PFSK-1 (cell line): ENCODE measurements around the gene BAK1.

ENCODE experiments used
- FOXP2 ChIP-seq: optimal IDR thresholded peaks from 2 replicates; pipeline ENCODE3; 2011; ENCODE audit warnings: borderline replicate concordance, control low read depth, inconsistent platforms; ENCODE audit not compliant: insufficient read depth; ENCODE audit errors: extremely low read length, extremely low read depth
- POLR2AphosphoS5 ChIP-seq: IDR thresholded peaks from 2 replicates; pipeline ENCODE4 v1.6.1; 2012; ENCODE audit warnings: low read depth, mild to moderate bottlenecking, control low read depth, low read length, moderate library complexity
- REST ChIP-seq, 2 experiments: IDR thresholded peaks; 2 replicates each; pipeline versions ENCODE4 v1.6.1 to v1.8.0; 2011 to 2012; ENCODE audit warnings: low read depth in 2 of 2, low read length in 2 of 2, control low read depth in 1 of 2, inconsistent platforms in 1 of 2, mild to moderate bottlenecking in 1 of 2, moderate library complexity in 1 of 2; ENCODE audit not compliant: insufficient read depth in 1 of 2
- SIN3A ChIP-seq: IDR thresholded peaks from 2 replicates; pipeline ENCODE4 v1.6.1; 2012; ENCODE audit warnings: mild to moderate bottlenecking, low read length, moderate library complexity, borderline replicate concordance; ENCODE audit not compliant: insufficient read depth
- TAF1 ChIP-seq: IDR thresholded peaks from 2 replicates; pipeline ENCODE4 v1.6.1; 2012; ENCODE audit warnings: low read length, control low read depth, borderline replicate concordance; ENCODE audit not compliant: insufficient read depth

BAK1 gene

GRCh38 chr6:33588894-33589293 is 8.8 kb upstream of the BAK1 start:
- TF ChIP-seq SIN3A (no peak), POLR2AphosphoS5 (no peak), REST (IDR thresholded peaks at IDR 0.05; ENCODE audit: insufficient read depth in 1 of 2, low read depth in 2 of 2, low read length in 2 of 2) (no peak), FOXP2 (no peak), TAF1 (no peak)

DNA sequence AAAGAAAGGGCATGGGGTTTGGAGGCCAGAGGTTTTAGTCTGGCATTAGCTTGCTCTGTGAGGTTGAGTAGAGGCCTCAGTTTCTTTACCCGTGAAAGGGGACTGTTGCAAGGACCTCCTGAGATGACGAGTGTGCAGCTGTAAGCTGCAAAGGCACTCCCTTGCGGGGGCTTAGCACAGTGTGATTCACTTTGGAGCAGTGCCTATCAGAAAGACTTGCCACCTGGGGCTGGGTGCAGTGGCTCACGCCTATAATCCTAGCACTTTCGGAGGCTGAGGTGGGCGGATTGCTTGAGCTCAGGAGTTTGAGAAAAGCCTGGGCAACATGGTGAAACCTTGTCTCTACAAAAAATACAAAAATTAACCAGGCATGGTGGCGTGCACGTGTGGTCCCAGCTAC is 7.5 kb upstream of the BAK1 start:
- TF ChIP-seq TAF1 (no peak), REST (IDR thresholded peaks at IDR 0.05; ENCODE audit: insufficient read depth in 1 of 2, low read depth in 2 of 2, low read length in 2 of 2) (no peak), FOXP2 (no peak), POLR2AphosphoS5 (no peak)

GRCh38 chr6:33586108-33586640 is 6.1 kb upstream of the BAK1 start:
- TF ChIP-seq FOXP2 (no peak), POLR2AphosphoS5 (no peak), SIN3A (no peak), REST (IDR thresholded peaks at IDR 0.05; ENCODE audit: insufficient read depth in 1 of 2, low read depth in 2 of 2, low read length in 2 of 2) (no peak), TAF1 (no peak)

DNA sequence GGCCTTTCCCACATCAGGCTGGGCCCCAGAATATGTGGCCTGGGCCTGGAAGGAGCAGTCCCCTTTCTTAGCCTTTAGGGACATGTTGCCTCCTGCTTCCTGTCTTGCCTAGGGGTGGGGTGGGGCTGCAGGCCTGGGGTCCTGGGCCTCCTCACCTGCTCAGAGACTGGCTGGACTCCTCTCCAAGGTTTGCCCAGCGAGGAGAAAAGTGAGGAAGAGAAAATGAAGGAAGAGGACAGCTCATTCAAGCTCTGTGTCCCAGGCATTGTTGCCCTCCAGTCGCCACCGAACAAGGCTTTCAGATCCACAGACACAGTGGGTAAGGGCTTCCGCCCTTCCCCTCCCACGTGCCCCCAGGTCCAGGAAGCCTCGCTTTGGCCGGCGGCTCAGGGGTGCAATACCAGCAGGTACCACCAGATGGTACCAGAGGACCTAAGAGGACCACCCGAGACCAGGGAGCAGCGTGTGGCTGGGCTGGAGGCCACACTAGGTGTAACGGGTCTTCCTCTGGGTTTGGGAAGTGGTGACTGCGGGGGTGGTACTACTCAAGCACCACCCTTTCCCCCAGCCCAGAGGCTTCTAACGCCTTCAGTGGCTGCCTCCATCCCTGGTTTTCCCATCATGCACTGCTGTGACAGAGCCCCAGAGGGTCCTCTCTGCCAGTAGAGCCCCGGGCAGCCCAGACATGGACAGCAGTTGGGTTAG is 5.5 kb upstream of the BAK1 start:
- no peak for TF ChIP-seq REST (IDR thresholded peaks at IDR 0.05; ENCODE audit: insufficient read depth in 1 of 2, low read depth in 2 of 2, low read length in 2 of 2)
- TF ChIP-seq TAF1 = no peak
